GM11168 (cell line): Measurements from ENCODE around the gene PRICKLE4.

Source experiments
- in situ Hi-C: fragments of 300-500 bp; cut with MboI; formaldehyde crosslinking; loops from one replicate; pipeline ENCODE4 v1.12.0; 2022; ENCODE audit warnings: low sequenced_read_pairs; ENCODE audit not compliant: unreplicated experiment

Gene PRICKLE4, protein sequence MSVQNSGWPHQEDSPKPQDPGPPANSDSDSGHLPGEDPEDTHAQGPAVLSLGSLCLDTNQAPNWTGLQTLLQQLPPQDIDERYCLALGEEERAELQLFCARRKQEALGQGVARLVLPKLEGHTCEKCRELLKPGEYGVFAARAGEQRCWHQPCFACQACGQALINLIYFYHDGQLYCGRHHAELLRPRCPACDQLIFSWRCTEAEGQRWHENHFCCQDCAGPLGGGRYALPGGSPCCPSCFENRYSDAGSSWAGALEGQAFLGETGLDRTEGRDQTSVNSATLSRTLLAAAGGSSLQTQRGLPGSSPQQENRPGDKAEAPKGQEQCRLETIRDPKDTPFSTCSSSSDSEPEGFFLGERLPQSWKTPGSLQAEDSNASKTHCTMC

DNA sequence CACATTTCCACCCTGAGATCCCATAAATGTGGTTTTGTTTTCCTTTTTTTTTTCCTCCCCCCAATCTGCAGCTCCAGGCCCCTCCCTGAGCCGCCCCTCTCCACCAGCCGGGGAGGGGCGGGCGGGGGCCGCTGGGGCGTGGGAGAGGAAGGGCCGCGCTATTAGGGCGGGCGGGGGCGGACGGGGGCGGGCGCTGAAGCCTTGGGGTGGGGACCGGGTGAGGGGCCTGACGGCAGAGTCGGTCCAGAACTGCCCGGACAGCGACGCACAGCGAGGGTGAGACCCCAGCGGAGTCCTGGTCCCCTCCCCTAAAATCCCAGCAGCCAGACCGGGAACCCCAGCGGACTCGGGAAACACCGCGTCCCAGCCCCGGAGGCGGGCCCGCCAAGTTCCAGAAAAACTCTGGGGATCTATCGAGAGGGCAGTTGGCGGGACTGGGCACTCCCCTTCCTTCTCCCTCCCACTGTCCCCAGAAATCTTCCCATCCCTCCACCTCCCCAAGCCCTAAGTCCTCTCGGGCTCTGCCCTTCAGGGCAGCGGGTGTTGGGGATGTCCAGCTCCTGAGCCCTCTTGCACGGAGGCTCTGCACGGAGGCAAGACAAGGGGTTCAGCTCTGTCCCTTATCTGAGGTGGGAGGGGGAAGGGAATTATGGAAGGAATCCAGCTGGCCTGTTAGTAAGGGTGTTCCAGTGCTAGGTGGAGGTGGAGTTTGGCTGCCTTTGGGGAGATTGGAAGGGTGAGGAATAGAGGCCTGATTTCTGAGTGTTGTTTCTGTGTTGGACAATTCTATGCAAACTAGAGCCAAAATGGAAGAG is at the start of gene PRICKLE4:
TSS of gene PRICKLE4 (plus strand) at position 232 of the 815 bp plus-strand sequence. CDS start 2,692 bp downstream, outside the sequence.
- in situ Hi-C loops: loop anchor here (5.0 kb wide), 1 partner anchor 267 kb away; no protein-coding TSS in a partner anchor

- in situ Hi-C loops: no loop called here
These were observed 49.0 kb upstream of the PRICKLE4 start for GRCh38 chr6:41731561-41732086.

DNA sequence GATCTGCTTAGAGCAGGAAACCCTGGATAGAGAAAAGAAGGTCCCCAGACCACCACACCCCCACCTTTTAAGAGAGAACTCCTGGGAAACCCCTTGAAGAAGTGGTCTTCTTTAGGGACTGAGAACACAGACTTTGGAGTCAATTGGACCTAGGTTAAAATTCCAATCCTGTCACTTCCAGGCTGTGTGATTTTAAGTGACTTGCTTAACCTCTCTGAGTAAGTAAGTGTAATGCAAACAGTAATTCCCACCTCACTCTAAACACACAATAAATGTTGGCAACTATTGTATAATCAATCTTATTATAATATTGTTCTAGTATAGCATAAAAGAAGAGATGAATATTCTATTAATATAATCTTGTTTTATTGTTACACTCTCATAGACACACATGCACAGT is 48.4 kb upstream of the PRICKLE4 start:
- in situ Hi-C loops: no loop called here

- in situ Hi-C loops: no loop called here
These were observed 47.8 kb upstream of the PRICKLE4 start for GRCh38 chr6:41732591-41733359.

- in situ Hi-C loops: no loop called here
These were observed 47.2 kb upstream of the PRICKLE4 start for GRCh38 chr6:41733360-41733706.

DNA sequence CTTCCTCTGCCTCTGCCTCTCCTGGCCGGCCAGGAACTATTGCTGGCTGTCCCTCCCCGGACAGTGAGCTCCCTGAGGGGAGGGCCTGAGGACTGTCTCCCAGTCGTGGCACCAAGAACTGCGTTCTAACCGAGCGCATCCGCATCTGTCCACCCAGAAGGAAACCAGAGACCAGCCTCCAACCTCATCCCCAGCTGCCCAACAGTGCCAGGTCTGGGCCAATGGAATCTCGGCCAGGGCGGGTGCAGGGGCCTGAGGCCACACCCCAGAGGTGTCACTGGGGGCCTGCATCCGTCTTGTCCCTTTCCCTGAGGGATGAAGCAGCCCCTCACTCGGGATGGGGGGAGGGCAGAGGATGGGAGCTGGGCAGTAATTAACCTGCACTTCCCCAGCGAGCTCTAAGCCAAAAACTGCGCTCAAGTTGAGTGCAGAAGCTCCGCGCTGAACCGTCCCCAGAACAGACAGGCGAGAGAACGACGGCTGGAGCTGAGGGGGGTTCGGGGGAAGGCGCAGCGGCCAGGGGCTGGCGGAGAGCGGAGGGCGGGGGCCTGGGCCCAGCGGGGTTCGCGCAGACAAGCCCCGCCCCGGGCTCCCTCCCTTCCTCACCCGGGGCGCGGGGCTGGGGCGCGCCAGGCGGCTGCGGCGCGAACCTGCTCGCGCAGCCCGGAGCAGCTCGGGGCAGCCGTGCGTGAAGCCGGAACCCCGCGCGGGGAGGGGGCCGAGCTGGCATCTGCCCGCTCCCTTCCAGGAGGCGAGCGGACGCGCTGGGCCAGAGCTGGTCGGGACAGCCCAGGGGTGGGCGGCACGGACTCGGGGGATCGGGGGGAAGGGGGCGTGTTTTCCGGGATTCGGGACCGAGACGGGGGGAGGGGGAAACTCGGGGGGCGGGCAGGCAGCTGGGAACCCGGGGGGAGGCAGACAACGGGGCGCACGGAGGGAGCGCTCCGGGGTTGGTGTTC is 46.6 kb upstream of the PRICKLE4 start:
- in situ Hi-C loops: no loop called here

DNA sequence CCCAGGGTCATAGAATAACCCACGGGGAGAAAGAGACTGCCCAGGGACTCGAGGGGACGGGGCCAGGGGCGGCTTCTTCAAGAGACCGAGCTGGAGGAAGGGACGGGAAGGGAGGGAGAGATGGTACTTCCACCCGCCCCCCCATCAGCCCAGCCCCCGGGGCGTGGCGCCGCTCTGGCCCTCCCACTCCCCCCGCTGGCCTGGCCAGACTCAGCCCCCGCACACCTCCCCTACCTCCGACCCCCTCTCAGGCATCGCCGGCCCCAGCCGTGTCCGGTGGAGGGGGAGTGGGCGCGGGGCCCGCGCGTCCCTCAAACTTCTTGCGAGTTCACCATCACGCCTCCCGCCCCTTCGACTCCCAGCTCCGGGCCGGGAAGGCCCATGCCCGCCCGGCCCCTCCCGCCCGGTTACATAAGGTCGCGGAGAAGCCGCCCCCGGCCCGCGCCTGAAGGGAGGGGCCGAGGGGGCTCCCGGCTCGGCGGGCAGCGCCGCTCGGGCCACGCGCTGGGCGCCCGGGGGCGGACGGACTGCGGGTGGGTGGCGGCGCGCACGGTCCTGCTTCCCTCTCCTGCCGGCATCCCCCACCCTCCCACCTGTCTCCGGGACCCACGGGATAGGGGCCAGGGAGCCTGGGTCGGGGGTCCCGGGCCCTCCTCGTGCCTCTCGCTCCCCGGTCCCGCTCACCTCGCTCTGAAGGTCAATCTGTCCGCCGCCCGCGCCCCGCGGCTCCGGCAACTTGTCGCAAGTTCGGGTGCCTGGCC is 45.7 kb upstream of the PRICKLE4 start:
- in situ Hi-C loops: no loop called here

DNA sequence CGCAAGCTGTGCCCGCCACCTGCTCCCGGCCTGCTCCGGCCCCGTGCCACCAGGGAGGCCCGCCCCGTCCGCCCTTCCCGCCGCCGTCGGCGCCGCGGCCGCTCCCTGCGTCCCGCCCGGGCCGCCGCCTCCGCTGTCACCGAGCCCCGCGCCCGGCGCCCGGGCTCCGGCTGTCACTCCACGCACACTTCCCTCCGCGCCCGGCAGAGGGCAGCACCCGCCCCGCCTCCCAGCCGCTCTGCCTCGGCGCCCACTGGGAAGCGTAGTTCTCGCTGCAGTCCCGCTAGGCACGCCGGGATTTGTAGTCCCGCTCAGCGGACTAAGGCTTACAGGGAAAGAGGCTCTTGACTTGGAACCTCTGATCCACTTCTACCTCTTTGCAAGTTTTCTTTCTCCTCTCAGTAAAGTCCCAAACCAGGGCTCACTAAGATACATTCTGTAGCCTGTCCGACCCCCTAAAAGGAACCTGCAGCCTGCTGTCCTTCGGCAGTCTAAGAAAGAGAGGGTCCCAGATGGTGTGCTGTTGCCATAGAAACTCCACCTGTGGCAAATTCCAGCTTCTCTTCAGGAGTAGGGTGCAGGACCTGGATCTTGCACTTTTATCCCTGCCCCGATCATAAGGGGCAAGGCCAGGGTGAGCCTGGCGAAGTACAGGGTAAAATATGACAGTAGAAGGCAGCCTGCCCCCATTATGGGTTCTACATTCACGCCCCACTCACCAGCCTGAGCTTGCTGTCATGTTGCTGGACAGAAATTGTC is 45.0 kb upstream of the PRICKLE4 start, which contains the start of gene TFEB:
TSS of gene TFEB (minus strand) at position 182 of the 759 bp plus-strand sequence. CDS start 44,395 bp downstream, outside the sequence.
- in situ Hi-C loops: no loop called here

GRCh38 chr6:41736186-41736733 is 44.3 kb upstream of the PRICKLE4 start:
- in situ Hi-C loops: no loop called here

- in situ Hi-C loops: no loop called here
These were observed 43.6 kb upstream of the PRICKLE4 start for GRCh38 chr6:41736800-41737555.

- in situ Hi-C loops: no loop called here
These were observed 42.9 kb upstream of the PRICKLE4 start for GRCh38 chr6:41737591-41738130.

- in situ Hi-C loops: no loop called here
These were observed 41.5 kb upstream of the PRICKLE4 start for GRCh38 chr6:41739041-41739440.

GRCh38 chr6:41740366-41741162 is 40.0 kb upstream of the PRICKLE4 start:
- in situ Hi-C loops: no loop called here

- in situ Hi-C loops: no loop called here
These were observed 38.7 kb upstream of the PRICKLE4 start for GRCh38 chr6:41741625-41742490.
